Measurements from ENCODE around the gene TMEM175. TPM values are rescaled to one million over a fixed set of nuclear protein-coding genes. Genes with fewer than 3 reads are reported as not detected.

TMEM175 gene
- total and polyA plus RNA-seq, 4 donors, result 23.7 to 43.7 (median 27.4) TPM

DNA sequence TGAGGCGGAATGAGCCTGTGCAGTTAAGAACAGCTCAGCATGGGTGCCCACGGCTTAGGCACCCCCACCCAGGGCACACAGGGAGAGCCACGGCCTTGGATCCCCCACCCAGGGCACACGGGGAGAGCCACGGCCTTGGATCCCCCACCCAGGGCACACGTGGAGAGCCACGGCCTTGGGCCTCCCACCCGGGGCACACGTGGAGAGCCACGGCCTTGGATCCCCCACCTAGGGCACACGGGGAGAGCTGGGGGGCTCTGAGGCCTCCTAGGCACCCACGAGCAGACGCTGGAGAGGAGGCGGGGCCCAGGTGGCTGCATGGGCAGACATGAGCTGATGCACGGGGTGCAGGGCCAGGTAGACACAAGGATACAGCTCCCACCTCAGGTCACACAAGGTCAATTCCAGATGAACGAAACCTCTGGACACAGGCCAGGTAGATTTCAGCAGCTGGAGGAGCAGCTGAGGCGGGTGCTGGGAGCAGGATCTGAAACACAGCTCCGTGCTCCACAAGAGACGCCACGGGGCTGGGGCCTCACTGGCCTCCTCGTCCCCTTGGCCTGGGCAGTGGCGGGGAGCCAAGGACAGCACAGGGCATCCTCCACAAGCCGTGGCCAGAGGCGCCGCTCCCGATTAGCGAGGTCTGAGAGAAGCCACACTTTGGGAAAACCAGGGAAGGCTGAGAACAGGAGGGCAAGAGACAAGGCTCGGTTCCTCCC, 30.9 kb upstream of the TMEM175 start:
- no peaks in the 10 kb centered on the region for H3K9me3 ChIP-seq (ENCODE audit: control insufficient read depth in 4 of 4, insufficient read depth in 3 of 4, low read length in 3 of 4)
- TF ChIP-seq, protein P1, sequence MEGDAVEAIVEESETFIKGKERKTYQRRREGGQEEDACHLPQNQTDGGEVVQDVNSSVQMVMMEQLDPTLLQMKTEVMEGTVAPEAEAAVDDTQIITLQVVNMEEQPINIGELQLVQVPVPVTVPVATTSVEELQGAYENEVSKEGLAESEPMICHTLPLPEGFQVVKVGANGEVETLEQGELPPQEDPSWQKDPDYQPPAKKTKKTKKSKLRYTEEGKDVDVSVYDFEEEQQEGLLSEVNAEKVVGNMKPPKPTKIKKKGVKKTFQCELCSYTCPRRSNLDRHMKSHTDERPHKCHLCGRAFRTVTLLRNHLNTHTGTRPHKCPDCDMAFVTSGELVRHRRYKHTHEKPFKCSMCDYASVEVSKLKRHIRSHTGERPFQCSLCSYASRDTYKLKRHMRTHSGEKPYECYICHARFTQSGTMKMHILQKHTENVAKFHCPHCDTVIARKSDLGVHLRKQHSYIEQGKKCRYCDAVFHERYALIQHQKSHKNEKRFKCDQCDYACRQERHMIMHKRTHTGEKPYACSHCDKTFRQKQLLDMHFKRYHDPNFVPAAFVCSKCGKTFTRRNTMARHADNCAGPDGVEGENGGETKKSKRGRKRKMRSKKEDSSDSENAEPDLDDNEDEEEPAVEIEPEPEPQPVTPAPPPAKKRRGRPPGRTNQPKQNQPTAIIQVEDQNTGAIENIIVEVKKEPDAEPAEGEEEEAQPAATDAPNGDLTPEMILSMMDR (IDR thresholded peaks at IDR 0.05; ENCODE audit: control extremely low read depth, extremely low read depth), result no peak
- H3K4me1 ChIP-seq (ENCODE audit: control insufficient read depth in 5 of 5, insufficient read depth in 5 of 5, low read length in 5 of 5), result peaks cover 0 to 5% (median 0%) of the 10 kb centered on the region in 5 donors
- H3K9ac ChIP-seq (ENCODE audit: insufficient read depth in 1 of 2, low read length in 2 of 2), result no peak overlapping the region
- H3K4me3 ChIP-seq, result no peak overlapping the region
- H3K27ac ChIP-seq (ENCODE audit: low read depth in 1 of 2, low read length in 1 of 2), result no peak overlapping the region
- H3K27me3 ChIP-seq (ENCODE audit: control insufficient read depth in 3 of 3, insufficient read depth in 3 of 3, low read length in 2 of 3), result no peaks in the 10 kb centered on the region
- H3K36me3 ChIP-seq (ENCODE audit: control insufficient read depth in 4 of 4, insufficient read depth in 4 of 4, low read length in 4 of 4), result peaks cover 0 to 47% (median 8%) of the 10 kb centered on the region in 4 donors
- ATAC-seq (ENCODE audit: insufficient read depth, low FRiP score) (no peak), DNase-seq (no peak)
- 94 to 95% methylated on average over 28 of the region's 28 CpGs for WGBS, 2 donors

DNA sequence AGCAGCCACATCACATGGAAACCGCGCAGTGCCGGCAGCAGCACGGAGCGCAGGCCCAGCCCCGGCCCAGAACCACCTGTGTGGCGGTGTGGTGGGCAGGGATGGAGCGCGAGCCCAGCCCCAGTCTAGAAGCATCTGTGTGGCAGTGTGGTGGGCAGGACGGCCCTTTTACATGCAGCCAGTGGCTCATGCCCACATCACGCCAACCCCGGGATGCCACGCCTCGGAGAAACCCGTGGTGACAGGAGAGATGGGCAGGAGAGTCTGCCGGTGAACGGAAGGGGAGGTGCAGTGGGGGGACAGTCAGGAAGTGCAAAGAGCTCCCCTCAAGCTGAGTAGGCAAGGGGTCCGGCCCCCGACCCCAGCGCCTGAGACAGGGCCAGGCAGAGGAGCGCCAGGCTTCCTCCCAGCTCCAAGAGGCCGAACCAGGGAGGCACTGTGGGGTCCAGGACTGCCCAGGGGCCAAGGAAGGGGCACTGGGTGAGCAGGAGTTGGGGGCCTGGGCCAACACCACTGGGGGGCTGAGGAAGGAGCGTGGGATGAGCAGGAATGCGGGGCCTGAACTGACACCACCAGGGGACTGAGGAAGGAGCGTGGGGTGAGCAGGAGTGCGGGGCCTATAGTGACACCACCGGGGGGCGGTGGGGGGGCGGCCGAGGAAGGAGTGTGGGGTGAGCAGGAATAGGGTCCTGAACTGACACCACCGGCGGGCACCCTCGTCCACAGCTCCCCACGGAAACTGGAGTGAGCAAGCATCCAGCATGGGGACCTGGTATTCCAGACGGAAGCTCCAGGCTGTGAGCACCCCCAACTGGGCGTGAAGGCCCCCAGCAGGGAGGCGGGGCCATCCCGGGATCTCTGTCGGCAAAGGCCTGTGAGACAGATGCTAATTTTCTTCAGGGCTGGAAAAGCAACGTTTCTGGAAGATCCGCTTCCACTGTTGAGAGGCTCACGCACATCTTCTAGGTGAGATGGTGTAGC, 28.9 kb upstream of the TMEM175 start:
- H3K4me3 ChIP-seq, result no peak overlapping the region
- 94 to 96% methylated on average over 39 to 42 of the region's 42 CpGs for WGBS, 2 donors
- peaks cover 0 to 39% (median 3%) of the 10 kb centered on the region in 4 donors for H3K36me3 ChIP-seq (ENCODE audit: control insufficient read depth in 4 of 4, insufficient read depth in 4 of 4, low read length in 4 of 4)
- H3K9ac ChIP-seq (ENCODE audit: insufficient read depth in 1 of 2, low read length in 2 of 2), result no peak overlapping the region
- no peak overlapping the region for H3K27ac ChIP-seq (ENCODE audit: low read depth in 1 of 2, low read length in 1 of 2)
- peaks cover 0 to 13% (median 10%) of the 10 kb centered on the region in 5 donors for H3K4me1 ChIP-seq (ENCODE audit: control insufficient read depth in 5 of 5, insufficient read depth in 5 of 5, low read length in 5 of 5)
- no peak for DNase-seq
- TF ChIP-seq, protein P1 (IDR thresholded peaks at IDR 0.05; ENCODE audit: control extremely low read depth, extremely low read depth), result no peak
- no peak for ATAC-seq (ENCODE audit: insufficient read depth, low FRiP score)
- H3K9me3 ChIP-seq (ENCODE audit: control insufficient read depth in 4 of 4, insufficient read depth in 3 of 4, low read length in 3 of 4), result no peaks in the 10 kb centered on the region
- H3K27me3 ChIP-seq (ENCODE audit: control insufficient read depth in 3 of 3, insufficient read depth in 3 of 3, low read length in 2 of 3), result no peaks in the 10 kb centered on the region

DNA sequence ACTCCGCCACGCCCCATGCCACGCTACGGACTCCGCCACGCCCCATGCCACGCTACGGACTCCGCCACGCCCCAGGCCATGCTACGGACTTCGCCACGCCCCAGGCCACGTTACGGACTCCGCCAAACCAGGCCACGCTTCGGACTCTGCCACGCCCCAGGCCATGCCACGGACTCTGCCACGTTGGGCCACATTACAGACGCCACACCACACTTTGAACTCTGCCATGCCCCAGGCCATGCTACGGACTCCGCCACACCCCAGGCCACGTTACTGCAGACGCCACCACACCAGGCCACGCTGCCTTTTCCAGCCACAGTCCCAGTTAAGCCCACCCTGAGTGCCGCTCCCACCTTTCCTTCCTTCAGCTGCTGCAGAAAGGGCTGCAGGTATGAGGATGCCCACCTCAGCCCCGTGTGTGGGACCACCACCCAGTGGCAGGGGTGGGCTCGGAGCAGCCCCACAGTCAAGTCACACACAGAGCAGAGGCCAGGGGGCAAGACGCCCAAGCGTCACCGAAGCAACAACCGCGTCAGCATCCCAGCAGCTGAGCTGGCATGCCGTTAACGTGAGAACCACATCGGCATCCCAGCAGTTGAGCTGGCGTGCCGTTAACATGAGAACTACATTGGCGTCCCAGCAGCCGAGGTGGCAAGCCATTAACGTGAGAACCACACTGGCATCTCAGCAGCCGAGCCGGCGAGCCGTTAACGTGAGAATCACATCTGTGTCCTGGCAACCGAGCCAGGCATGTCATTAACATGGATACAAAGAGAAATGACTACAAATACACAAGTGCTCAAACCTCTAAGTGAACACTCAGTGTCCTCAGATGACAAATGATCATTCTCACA, 26.5 kb upstream of the TMEM175 start:
- ATAC-seq (ENCODE audit: insufficient read depth, low FRiP score) (no peak), DNase-seq (no peak)
- no peaks in the 10 kb centered on the region for H3K27me3 ChIP-seq (ENCODE audit: control insufficient read depth in 3 of 3, insufficient read depth in 3 of 3, low read length in 2 of 3)
- peaks cover 0 to 11% (median 8%) of the 10 kb centered on the region in 5 donors for H3K4me1 ChIP-seq (ENCODE audit: control insufficient read depth in 5 of 5, insufficient read depth in 5 of 5, low read length in 5 of 5)
- no peak overlapping the region for H3K9ac ChIP-seq (ENCODE audit: insufficient read depth in 1 of 2, low read length in 2 of 2)
- peaks cover 0 to 43% (median 5%) of the 10 kb centered on the region in 4 donors for H3K36me3 ChIP-seq (ENCODE audit: control insufficient read depth in 4 of 4, insufficient read depth in 4 of 4, low read length in 4 of 4)
- TF ChIP-seq, protein P1 (IDR thresholded peaks at IDR 0.05; ENCODE audit: control extremely low read depth, extremely low read depth), result no peak
- H3K9me3 ChIP-seq (ENCODE audit: control insufficient read depth in 4 of 4, insufficient read depth in 3 of 4, low read length in 3 of 4), result no peaks in the 10 kb centered on the region
- 98 to 99% methylated on average over 49 of the region's 49 CpGs for WGBS, 2 donors
- H3K27ac ChIP-seq (ENCODE audit: low read depth in 1 of 2, low read length in 1 of 2), result no peak overlapping the region
- no peak overlapping the region for H3K4me3 ChIP-seq
